ENCODE measurements around the gene OR2T1.
"Not testable (repeated sequence)": the region's sequence is repeated elsewhere in the genome, so short reads cannot be mapped to it uniquely, and the experiment has no call there.

The OR2T1 gene

DNA sequence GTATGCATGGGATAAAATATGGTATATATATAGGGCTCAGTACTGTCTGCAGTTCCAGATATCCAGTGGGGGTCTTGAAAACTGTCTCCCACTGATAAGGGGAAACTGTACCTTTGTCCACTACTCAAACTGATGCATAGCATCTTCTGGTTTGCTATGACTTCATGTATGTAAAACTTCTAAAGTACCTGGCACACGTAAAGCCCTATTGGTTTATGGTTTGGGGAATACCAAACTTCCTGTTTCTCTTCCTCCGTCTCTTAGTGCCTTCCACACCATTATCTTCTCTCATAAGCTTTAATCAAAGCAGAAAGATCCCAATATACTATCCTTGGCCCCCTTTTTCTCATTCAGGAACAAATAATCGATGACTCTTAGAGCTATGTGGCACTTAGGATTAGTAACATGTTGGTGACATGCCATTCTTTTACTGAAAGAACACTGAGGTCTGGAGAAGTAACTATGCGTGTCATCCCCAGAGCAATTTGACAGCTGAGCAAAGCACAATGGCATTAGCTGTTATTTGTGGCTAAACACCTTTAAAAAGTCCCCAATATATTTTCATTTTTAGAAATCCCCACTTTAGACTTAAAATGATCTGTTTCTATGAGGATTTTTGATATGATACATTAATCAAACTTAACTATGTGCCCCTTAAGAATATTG lies 45.7 kb downstream of the OR2T1 start:
- not testable (repeated sequence) for H3K18ac ChIP-seq (ENCODE audit: low read length); H4K5ac ChIP-seq (ENCODE audit: low read length); H4K8ac ChIP-seq (ENCODE audit: low read depth, low read length); H3K27ac ChIP-seq (ENCODE audit: low read depth, low read length); H2BK5ac ChIP-seq (ENCODE audit: low read length); H3K23ac ChIP-seq (ENCODE audit: low read length); H3K9ac ChIP-seq (ENCODE audit: low read length); DNase-seq; H3K79me1 ChIP-seq (ENCODE audit: low read length); H3K79me2 ChIP-seq (ENCODE audit: control insufficient read depth, insufficient read depth, low read length); H3K56ac ChIP-seq (ENCODE audit: low read length); H3K36me3 ChIP-seq (ENCODE audit: control insufficient read depth, insufficient read depth, low read length); H3K4me1 ChIP-seq (ENCODE audit: control insufficient read depth, low read depth, low read length); H3K4me2 ChIP-seq (ENCODE audit: low read length); H3K27me3 ChIP-seq (ENCODE audit: insufficient read depth, low read length, poor library complexity); H2BK120ac ChIP-seq (ENCODE audit: low read depth, low read length); H3K4ac ChIP-seq (ENCODE audit: low read depth, low read length); H3K4me3 ChIP-seq (ENCODE audit: low read length); H2AK5ac ChIP-seq (ENCODE audit: low read length); H2BK15ac ChIP-seq (replicated peaks; ENCODE audit: low read depth)
- WGBS (ENCODE audit: extremely low coverage, insufficient coverage, low lambda C conversion rate), result no CpG with 5 or more reads among the region's 4 CpGs

DNA sequence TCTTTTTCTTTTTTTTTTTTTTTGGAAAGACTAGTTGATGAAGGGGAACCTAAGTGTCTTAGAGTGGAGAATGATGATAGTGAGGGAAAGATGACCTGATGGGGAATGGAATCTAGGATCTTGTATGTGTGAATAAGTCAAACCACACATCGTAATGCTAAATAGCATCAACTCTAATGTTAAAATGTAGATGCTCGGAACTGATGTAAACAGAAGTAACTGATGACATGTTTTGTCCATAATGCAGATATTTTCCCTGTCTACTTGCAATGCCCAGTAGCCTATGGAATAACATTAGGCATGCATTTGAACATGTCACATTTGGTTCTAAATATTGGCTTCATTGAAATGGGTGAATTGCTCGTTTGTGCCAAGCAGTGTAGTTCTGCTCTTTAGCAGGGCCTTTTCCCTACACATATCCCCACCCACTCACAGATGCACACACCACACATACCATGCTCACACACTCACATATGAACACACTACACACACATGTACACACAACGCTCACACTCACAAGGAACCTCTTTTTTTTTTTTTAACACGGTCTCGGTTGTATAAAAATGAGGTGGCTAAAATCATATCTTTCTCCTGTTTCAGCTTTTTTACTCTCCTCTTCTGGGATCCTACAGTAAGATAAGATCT lies 47.1 kb downstream of the OR2T1 start:
- H3K36me3 ChIP-seq (ENCODE audit: control insufficient read depth, insufficient read depth, low read length); H2BK15ac ChIP-seq (replicated peaks; ENCODE audit: low read depth); H4K5ac ChIP-seq (ENCODE audit: low read length); H3K9ac ChIP-seq (ENCODE audit: low read length); H3K4me2 ChIP-seq (ENCODE audit: low read length); H2BK120ac ChIP-seq (ENCODE audit: low read depth, low read length); DNase-seq; H3K4me1 ChIP-seq (ENCODE audit: control insufficient read depth, low read depth, low read length); H3K4ac ChIP-seq (ENCODE audit: low read depth, low read length); H3K27me3 ChIP-seq (ENCODE audit: insufficient read depth, low read length, poor library complexity); H3K23ac ChIP-seq (ENCODE audit: low read length); H3K4me3 ChIP-seq (ENCODE audit: low read length); H4K8ac ChIP-seq (ENCODE audit: low read depth, low read length); H2BK5ac ChIP-seq (ENCODE audit: low read length); H3K27ac ChIP-seq (ENCODE audit: low read depth, low read length); H3K56ac ChIP-seq (ENCODE audit: low read length); H2AK5ac ChIP-seq (ENCODE audit: low read length); H3K79me1 ChIP-seq (ENCODE audit: low read length); H3K18ac ChIP-seq (ENCODE audit: low read length); H3K79me2 ChIP-seq (ENCODE audit: control insufficient read depth, insufficient read depth, low read length): not testable (repeated sequence)
- WGBS (ENCODE audit: extremely low coverage, insufficient coverage, low lambda C conversion rate), result no CpG with 5 or more reads among the region's 6 CpGs

DNA sequence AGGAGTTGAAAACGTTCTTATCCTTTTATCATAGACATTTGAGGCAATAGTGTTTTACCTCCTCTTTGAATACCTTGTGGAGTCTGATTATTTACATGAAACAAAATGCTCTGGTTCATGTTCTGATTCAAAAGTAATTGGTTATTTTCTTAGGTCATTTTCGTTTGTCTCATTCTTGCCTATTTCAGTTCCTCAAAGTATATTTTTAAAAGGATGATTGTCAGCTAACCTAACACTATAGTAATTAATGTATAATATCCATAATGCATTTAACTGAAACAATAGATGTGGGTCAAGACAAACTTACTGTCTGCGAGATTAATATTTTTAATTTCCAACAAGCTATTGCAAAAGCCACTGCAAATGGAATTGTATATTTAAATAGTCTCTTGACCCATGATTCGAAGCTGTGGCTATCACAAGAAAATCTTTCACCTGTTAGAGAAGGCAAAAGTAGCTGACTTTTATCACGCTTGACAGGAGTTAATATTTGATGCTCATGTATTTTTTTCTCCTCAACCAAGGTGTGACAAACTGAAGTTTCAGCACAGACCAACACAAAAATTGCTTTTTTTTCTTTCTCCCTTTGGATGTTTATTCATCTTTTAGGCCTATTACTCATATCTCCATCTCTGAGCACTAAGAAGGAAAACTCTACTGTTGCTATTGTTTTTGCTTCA lies 47.8 kb downstream of the OR2T1 start:
- H3K4me3 ChIP-seq (ENCODE audit: low read length); H3K18ac ChIP-seq (ENCODE audit: low read length); H3K79me1 ChIP-seq (ENCODE audit: low read length); H2BK5ac ChIP-seq (ENCODE audit: low read length); H2BK15ac ChIP-seq (replicated peaks; ENCODE audit: low read depth); H4K8ac ChIP-seq (ENCODE audit: low read depth, low read length); H2BK120ac ChIP-seq (ENCODE audit: low read depth, low read length); H3K4ac ChIP-seq (ENCODE audit: low read depth, low read length); H3K56ac ChIP-seq (ENCODE audit: low read length); H3K4me2 ChIP-seq (ENCODE audit: low read length); H3K4me1 ChIP-seq (ENCODE audit: control insufficient read depth, low read depth, low read length); H3K27me3 ChIP-seq (ENCODE audit: insufficient read depth, low read length, poor library complexity); H3K27ac ChIP-seq (ENCODE audit: low read depth, low read length); H3K23ac ChIP-seq (ENCODE audit: low read length); H4K5ac ChIP-seq (ENCODE audit: low read length); DNase-seq; H3K9ac ChIP-seq (ENCODE audit: low read length); H2AK5ac ChIP-seq (ENCODE audit: low read length); H3K36me3 ChIP-seq (ENCODE audit: control insufficient read depth, insufficient read depth, low read length); H3K79me2 ChIP-seq (ENCODE audit: control insufficient read depth, insufficient read depth, low read length): not testable (repeated sequence)
- WGBS (ENCODE audit: extremely low coverage, insufficient coverage, low lambda C conversion rate), result no CpG with 5 or more reads among the region's 5 CpGs

GRCh38 chr1:248453619-248454018 lies 50.8 kb downstream of the OR2T1 start:
- H3K23ac ChIP-seq (ENCODE audit: low read length); H2AK5ac ChIP-seq (ENCODE audit: low read length); H3K4me2 ChIP-seq (ENCODE audit: low read length); H3K79me2 ChIP-seq (ENCODE audit: control insufficient read depth, insufficient read depth, low read length); H3K4me3 ChIP-seq (ENCODE audit: low read length); H3K36me3 ChIP-seq (ENCODE audit: control insufficient read depth, insufficient read depth, low read length); H2BK5ac ChIP-seq (ENCODE audit: low read length); H3K56ac ChIP-seq (ENCODE audit: low read length); H4K8ac ChIP-seq (ENCODE audit: low read depth, low read length); H3K27ac ChIP-seq (ENCODE audit: low read depth, low read length); H3K27me3 ChIP-seq (ENCODE audit: insufficient read depth, low read length, poor library complexity); H3K4ac ChIP-seq (ENCODE audit: low read depth, low read length); H3K18ac ChIP-seq (ENCODE audit: low read length); H3K9ac ChIP-seq (ENCODE audit: low read length); H3K4me1 ChIP-seq (ENCODE audit: control insufficient read depth, low read depth, low read length); DNase-seq; H3K79me1 ChIP-seq (ENCODE audit: low read length); H2BK120ac ChIP-seq (ENCODE audit: low read depth, low read length); H2BK15ac ChIP-seq (replicated peaks; ENCODE audit: low read depth); H4K5ac ChIP-seq (ENCODE audit: low read length): not testable (repeated sequence)
- no CpG with 5 or more reads among the region's 7 CpGs for WGBS (ENCODE audit: extremely low coverage, insufficient coverage, low lambda C conversion rate)

DNA sequence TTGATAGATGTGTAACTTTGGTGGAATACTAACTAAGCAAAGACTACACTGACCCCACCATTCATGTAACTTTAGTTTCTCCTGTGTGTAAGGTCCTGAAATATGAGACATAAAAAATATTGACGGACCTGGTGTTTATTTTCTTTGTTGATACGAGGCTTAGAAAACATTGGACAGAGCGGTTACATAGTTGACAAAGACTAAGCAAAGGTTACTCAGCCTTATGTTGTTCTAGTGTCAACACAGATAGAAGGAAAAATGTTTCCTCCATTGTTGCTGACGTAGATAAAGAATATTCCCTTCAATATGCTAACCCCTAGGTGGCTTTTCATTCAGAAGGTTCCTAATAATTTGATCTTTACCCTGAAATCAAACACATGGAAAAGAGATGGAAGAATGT lies 52.2 kb downstream of the OR2T1 start:
- H4K8ac ChIP-seq (ENCODE audit: low read depth, low read length); H2BK5ac ChIP-seq (ENCODE audit: low read length); H3K27me3 ChIP-seq (ENCODE audit: insufficient read depth, low read length, poor library complexity); H3K4me2 ChIP-seq (ENCODE audit: low read length); H3K27ac ChIP-seq (ENCODE audit: low read depth, low read length); DNase-seq; H3K79me1 ChIP-seq (ENCODE audit: low read length); H3K4ac ChIP-seq (ENCODE audit: low read depth, low read length); H2BK15ac ChIP-seq (replicated peaks; ENCODE audit: low read depth); H3K23ac ChIP-seq (ENCODE audit: low read length); H3K79me2 ChIP-seq (ENCODE audit: control insufficient read depth, insufficient read depth, low read length); H3K36me3 ChIP-seq (ENCODE audit: control insufficient read depth, insufficient read depth, low read length); H3K4me3 ChIP-seq (ENCODE audit: low read length); H2AK5ac ChIP-seq (ENCODE audit: low read length); H3K56ac ChIP-seq (ENCODE audit: low read length); H4K5ac ChIP-seq (ENCODE audit: low read length); H3K4me1 ChIP-seq (ENCODE audit: control insufficient read depth, low read depth, low read length); H3K9ac ChIP-seq (ENCODE audit: low read length); H3K18ac ChIP-seq (ENCODE audit: low read length); H2BK120ac ChIP-seq (ENCODE audit: low read depth, low read length): not testable (repeated sequence)
- WGBS (ENCODE audit: extremely low coverage, insufficient coverage, low lambda C conversion rate), result no CpG with 5 or more reads among the region's 4 CpGs

All from mesendoderm (in vitro differentiated cells).